ENCODE results near the gene ADAM33.

Gene ADAM33

GRCh38 chr20:3706774-3707507 lies 25.1 kb upstream of the ADAM33 start:
- no peak overlapping the region for H3K27ac ChIP-seq (ENCODE audit: low read depth, low read length)
- no peak overlapping the region for H3K9ac ChIP-seq (ENCODE audit: low read length)
- H3K23ac ChIP-seq (ENCODE audit: low read length): no peak overlapping the region
- no peak overlapping the region for H4K12ac ChIP-seq (ENCODE audit: low read depth, low read length)
- no peak overlapping the region for H3K4me3 ChIP-seq (ENCODE audit: low read depth, low read length)
- H4K8ac ChIP-seq (ENCODE audit: low read depth, low read length): no peak overlapping the region
- H3K4me1 ChIP-seq (ENCODE audit: control insufficient read depth in 1 of 2, insufficient read depth in 2 of 2, low read length in 2 of 2): no peaks in the 10 kb centered on the region
- H2BK12ac ChIP-seq (ENCODE audit: low read length): no peak overlapping the region
- no peak overlapping the region for H2BK120ac ChIP-seq (ENCODE audit: insufficient read depth, low read length, poor library complexity)
- no peak overlapping the region for H3K4me2 ChIP-seq (ENCODE audit: low read length)
- no peaks in the 10 kb centered on the region for H3K79me2 ChIP-seq (ENCODE audit: control insufficient read depth, insufficient read depth, low read length, poor library complexity)
- H3K9me3 ChIP-seq (ENCODE audit: insufficient read depth, low read depth, low read length): peaks cover 4% of the 10 kb centered on the region
- DNase-seq: peak in 1 of 2 donors; percentile 21
- no CpG with 5 or more reads among the region's 10 CpGs for WGBS (ENCODE audit: extremely low coverage, insufficient coverage, insufficient read length)
- no peak overlapping the region for H3K14ac ChIP-seq (ENCODE audit: low read length)
- no peak overlapping the region for H2BK5ac ChIP-seq (ENCODE audit: low read depth, low read length, poor library complexity)
- H3K36me3 ChIP-seq (ENCODE audit: control insufficient read depth in 1 of 2, insufficient read depth in 2 of 2, low read length in 2 of 2): no peaks in the 10 kb centered on the region
- H3K18ac ChIP-seq (ENCODE audit: low read length): no peak overlapping the region
- no peak overlapping the region for H4K91ac ChIP-seq (ENCODE audit: low read depth, low read length)
- H3K27me3 ChIP-seq (ENCODE audit: insufficient read depth, low read length): no peaks in the 10 kb centered on the region
- H3K4ac ChIP-seq (ENCODE audit: low read depth, low read length): no peak overlapping the region
- H3K79me1 ChIP-seq (ENCODE audit: low read length): no peaks in the 10 kb centered on the region
- no peak overlapping the region for H2AK5ac ChIP-seq (ENCODE audit: low read length)
- H2AFZ ChIP-seq (ENCODE audit: insufficient read depth, low read length, poor library complexity): no peak overlapping the region

GRCh38 chr20:3705970-3706739 lies 24.3 kb upstream of the ADAM33 start:
- H3K14ac ChIP-seq (ENCODE audit: low read length): no peak overlapping the region
- no peak overlapping the region for H2BK120ac ChIP-seq (ENCODE audit: insufficient read depth, low read length, poor library complexity)
- H3K9me3 ChIP-seq (ENCODE audit: insufficient read depth, low read depth, low read length): peaks cover 4% of the 10 kb centered on the region
- no peak overlapping the region for H3K4me2 ChIP-seq (ENCODE audit: low read length)
- no peaks in the 10 kb centered on the region for H3K27me3 ChIP-seq (ENCODE audit: insufficient read depth, low read length)
- DNase-seq: no peak
- no peak overlapping the region for H4K8ac ChIP-seq (ENCODE audit: low read depth, low read length)
- H2BK5ac ChIP-seq (ENCODE audit: low read depth, low read length, poor library complexity): no peak overlapping the region
- H3K4me3 ChIP-seq (ENCODE audit: low read depth, low read length): no peak overlapping the region
- H2BK12ac ChIP-seq (ENCODE audit: low read length): no peak overlapping the region
- H3K27ac ChIP-seq (ENCODE audit: low read depth, low read length): no peak overlapping the region
- no peak overlapping the region for H2AK5ac ChIP-seq (ENCODE audit: low read length)
- H3K4me1 ChIP-seq (ENCODE audit: control insufficient read depth in 1 of 2, insufficient read depth in 2 of 2, low read length in 2 of 2): no peaks in the 10 kb centered on the region
- no peaks in the 10 kb centered on the region for H3K79me2 ChIP-seq (ENCODE audit: control insufficient read depth, insufficient read depth, low read length, poor library complexity)
- H4K12ac ChIP-seq (ENCODE audit: low read depth, low read length): no peak overlapping the region
- WGBS (ENCODE audit: extremely low coverage, insufficient coverage, insufficient read length): no CpG with 5 or more reads among the region's 31 CpGs
- H3K4ac ChIP-seq (ENCODE audit: low read depth, low read length): no peak overlapping the region
- no peak overlapping the region for H4K91ac ChIP-seq (ENCODE audit: low read depth, low read length)
- H3K18ac ChIP-seq (ENCODE audit: low read length): no peak overlapping the region
- no peak overlapping the region for H3K9ac ChIP-seq (ENCODE audit: low read length)
- no peaks in the 10 kb centered on the region for H3K36me3 ChIP-seq (ENCODE audit: control insufficient read depth in 1 of 2, insufficient read depth in 2 of 2, low read length in 2 of 2)
- no peak overlapping the region for H2AFZ ChIP-seq (ENCODE audit: insufficient read depth, low read length, poor library complexity)
- no peaks in the 10 kb centered on the region for H3K79me1 ChIP-seq (ENCODE audit: low read length)
- no peak overlapping the region for H3K23ac ChIP-seq (ENCODE audit: low read length)

- Histone ChIP-seq H3K4ac (ENCODE audit: low read depth, low read length) (no peak overlapping the region), H3K4me1 (ENCODE audit: control insufficient read depth in 1 of 2, insufficient read depth in 2 of 2, low read length in 2 of 2) (no peaks in the 10 kb centered on the region), H3K27me3 (ENCODE audit: insufficient read depth, low read length) (no peaks in the 10 kb centered on the region), H2AK5ac (ENCODE audit: low read length) (no peak overlapping the region), H3K9ac (ENCODE audit: low read length) (no peak overlapping the region), H3K9me3 (ENCODE audit: insufficient read depth, low read depth, low read length) (peaks cover 4% of the 10 kb centered on the region), H3K4me2 (ENCODE audit: low read length) (no peak overlapping the region), H3K79me1 (ENCODE audit: low read length) (no peaks in the 10 kb centered on the region), H4K12ac (ENCODE audit: low read depth, low read length) (no peak overlapping the region), H3K79me2 (ENCODE audit: control insufficient read depth, insufficient read depth, low read length, poor library complexity) (no peaks in the 10 kb centered on the region), H2AFZ (ENCODE audit: insufficient read depth, low read length, poor library complexity) (no peak overlapping the region), H3K14ac (ENCODE audit: low read length) (no peak overlapping the region), H3K27ac (ENCODE audit: low read depth, low read length) (no peak overlapping the region), H4K8ac (ENCODE audit: low read depth, low read length) (no peak overlapping the region), H3K23ac (ENCODE audit: low read length) (no peak overlapping the region), H3K36me3 (ENCODE audit: control insufficient read depth in 1 of 2, insufficient read depth in 2 of 2, low read length in 2 of 2) (no peaks in the 10 kb centered on the region), H3K4me3 (ENCODE audit: low read depth, low read length) (no peak overlapping the region), H4K91ac (ENCODE audit: low read depth, low read length) (no peak overlapping the region), H3K18ac (ENCODE audit: low read length) (no peak overlapping the region), H2BK5ac (ENCODE audit: low read depth, low read length, poor library complexity) (no peak overlapping the region), H2BK120ac (ENCODE audit: insufficient read depth, low read length, poor library complexity) (no peak overlapping the region), H2BK12ac (ENCODE audit: low read length) (no peak overlapping the region)
- DNase-seq: no peak
- WGBS (ENCODE audit: extremely low coverage, insufficient coverage, insufficient read length): no CpG with 5 or more reads among the region's 14 CpGs
These were observed 23.7 kb upstream of the ADAM33 start for GRCh38 chr20:3705491-3705969.

GRCh38 chr20:3704087-3704486 lies 22.3 kb upstream of the ADAM33 start:
- H3K4me1 ChIP-seq (ENCODE audit: control insufficient read depth in 1 of 2, insufficient read depth in 2 of 2, low read length in 2 of 2): no peaks in the 10 kb centered on the region
- WGBS (ENCODE audit: extremely low coverage, insufficient coverage, insufficient read length): no CpG with 5 or more reads among the region's 5 CpGs
- H3K4me2 ChIP-seq (ENCODE audit: low read length): no peak overlapping the region
- no peak overlapping the region for H3K23ac ChIP-seq (ENCODE audit: low read length)
- no peaks in the 10 kb centered on the region for H3K79me2 ChIP-seq (ENCODE audit: control insufficient read depth, insufficient read depth, low read length, poor library complexity)
- no peak overlapping the region for H2AFZ ChIP-seq (ENCODE audit: insufficient read depth, low read length, poor library complexity)
- no peak overlapping the region for H3K18ac ChIP-seq (ENCODE audit: low read length)
- no peak overlapping the region for H2BK12ac ChIP-seq (ENCODE audit: low read length)
- H2BK5ac ChIP-seq (ENCODE audit: low read depth, low read length, poor library complexity): no peak overlapping the region
- no peak overlapping the region for H3K27ac ChIP-seq (ENCODE audit: low read depth, low read length)
- no peak overlapping the region for H2AK5ac ChIP-seq (ENCODE audit: low read length)
- no peak overlapping the region for H4K8ac ChIP-seq (ENCODE audit: low read depth, low read length)
- H3K9ac ChIP-seq (ENCODE audit: low read length): no peak overlapping the region
- DNase-seq: no peak
- no peak overlapping the region for H3K14ac ChIP-seq (ENCODE audit: low read length)
- H3K36me3 ChIP-seq (ENCODE audit: control insufficient read depth in 1 of 2, insufficient read depth in 2 of 2, low read length in 2 of 2): no peaks in the 10 kb centered on the region
- H4K12ac ChIP-seq (ENCODE audit: low read depth, low read length): no peak overlapping the region
- no peak overlapping the region for H2BK120ac ChIP-seq (ENCODE audit: insufficient read depth, low read length, poor library complexity)
- H3K79me1 ChIP-seq (ENCODE audit: low read length): no peaks in the 10 kb centered on the region
- H3K4me3 ChIP-seq (ENCODE audit: low read depth, low read length): no peak overlapping the region
- no peak overlapping the region for H4K91ac ChIP-seq (ENCODE audit: low read depth, low read length)
- no peak overlapping the region for H3K4ac ChIP-seq (ENCODE audit: low read depth, low read length)
- peaks cover 4% of the 10 kb centered on the region for H3K9me3 ChIP-seq (ENCODE audit: insufficient read depth, low read depth, low read length)
- no peaks in the 10 kb centered on the region for H3K27me3 ChIP-seq (ENCODE audit: insufficient read depth, low read length)

Data from trophoblast cell (in vitro differentiated cells and primary cell).